PC-3 (cell line): ENCODE measurements around the gene TRIOBP. TPM values are rescaled to one million over a fixed set of nuclear protein-coding genes. Genes with fewer than 3 reads are reported as not detected.

Experiments
- ATAC-seq: fragments of 200-7000 bp; cut with Tn5 transposase; 2 replicates; pipeline ENCODE4 v1.9.1; 2020; ENCODE audit warnings: mild to moderate bottlenecking, moderate library complexity
- BruUV-seq: library from RNA; stranded (reverse); fragments of 400-500 nt; replicated peaks from 2 replicates; lab custom pipeline; 2021; lab: Mats Ljungman, UMichigan
- CTCF ChIA-PET: fragments of 300-600 bp; sonication (Branson Sonifier 250); formaldehyde crosslinking; loops from one replicate; lab custom pipeline; 2022; ENCODE audit warnings: antibody characterized with exemption; lab: Charles Lee
- POLR2A ChIA-PET: fragments of 300-600 bp; sonication (Branson Sonifier 250); formaldehyde crosslinking; loops from one replicate; lab custom pipeline; 2022; ENCODE audit warnings: antibody characterized with exemption; ENCODE audit not compliant: unreplicated experiment; lab: Charles Lee
- DNase-seq: peaks from one replicate; pipeline ENCODE4 v3.0.0-alpha.2; 2015
- H2AFZ ChIP-seq: fragments of 300-600 bp; sonication (generic); 2 replicates; pipeline ENCODE4 v1.6.0; 2016; ENCODE audit warnings: antibody characterized with exemption, low read length
- H3F3A ChIP-seq: fragments of 300-600 bp; sonication (generic); one replicate; pipeline ENCODE4 v1.6.0; 2017; ENCODE audit warnings: antibody characterized with exemption, low read length, control low read depth, mild to moderate bottlenecking; ENCODE audit not compliant: unreplicated experiment
- H3K27ac ChIP-seq: fragments of 300-600 bp; sonication (generic); 2 replicates; pipeline ENCODE4 v1.5.1; 2016; ENCODE audit warnings: mild to moderate bottlenecking, low read length
- H3K27me3 ChIP-seq: fragments of 300-600 bp; sonication (generic); 2 replicates; pipeline ENCODE4 v1.6.1; 2016; ENCODE audit warnings: low read length, mixed read lengths
- H3K36me3 ChIP-seq: fragments of 300-600 bp; sonication (generic); 2 replicates; pipeline ENCODE4 v1.6.1; 2016; ENCODE audit warnings: low read depth, mixed run types, low read length, mixed read lengths
- H3K4me1 ChIP-seq: fragments of 300-600 bp; sonication (generic); 2 replicates; pipeline ENCODE4 v1.5.1; 2016; ENCODE audit warnings: low read length; ENCODE audit not compliant: insufficient read depth
- H3K4me2 ChIP-seq: fragments of 300-600 bp; sonication (generic); 2 replicates; pipeline ENCODE4 v1.6.0; 2016; ENCODE audit warnings: low read length
- H3K4me3 ChIP-seq: fragments of 300-600 bp; sonication (generic); 2 replicates; pipeline ENCODE4 v1.5.1; 2016; ENCODE audit warnings: mild to moderate bottlenecking, low read length, mixed read lengths
- H3K79me2 ChIP-seq: fragments of 300-600 bp; sonication (generic); 2 replicates; pipeline ENCODE4 v1.6.1; 2017; ENCODE audit warnings: low read length, mixed read lengths
- H3K9ac ChIP-seq: fragments of 300-600 bp; sonication (generic); 2 replicates; pipeline ENCODE4 v1.6.0; 2016; ENCODE audit warnings: mild to moderate bottlenecking, low read length
- H3K9me2 ChIP-seq: fragments of 300-600 bp; sonication (generic); replicated peaks from 2 replicates; pipeline ENCODE4 v1.6.1; 2016; ENCODE audit warnings: mixed run types, low read length, mixed read lengths
- H3K9me3 ChIP-seq: fragments of 300-600 bp; sonication (generic); 2 replicates; pipeline ENCODE4 v1.6.1; 2016; ENCODE audit warnings: low read length, mixed read lengths
- H4K20me1 ChIP-seq: fragments of 300-600 bp; sonication (generic); 2 replicates; pipeline ENCODE4 v1.6.1; 2016; ENCODE audit warnings: low read length, mixed read lengths
- EZH2 ChIP-seq: fragments of 300-600 bp; sonication (generic); IDR thresholded peaks from one replicate; pipeline ENCODE4 v1.6.1; 2017; ENCODE audit warnings: antibody characterized with exemption, mild to moderate bottlenecking, low read length; ENCODE audit not compliant: unreplicated experiment
- EZH2phosphoT487 ChIP-seq: fragments of 300-600 bp; sonication (generic); IDR thresholded peaks from 2 replicates; pipeline ENCODE4 v1.6.1; 2018; ENCODE audit warnings: mild to moderate bottlenecking, antibody characterized with exemption, low read length, borderline replicate concordance
- intact Hi-C: fragments of 100-400 bp; cut with micrococcal nuclease; formaldehyde crosslinking; loops from 2 replicates; pipeline ENCODE4 v1.9.0; 2023
- total RNA-seq: library from RNA; depleted of rRNA; stranded (reverse); fragments of >200 nt; gene quantifications from 2 replicates; pipeline ENCODE4 v1.2.3, GENCODE V29; 2014
- TF ChIP-seq, protein P1 (sequence below): fragments of 300-600 bp; sonication (generic); conservative IDR thresholded peaks from 2 replicates; pipeline ENCODE4 v1.5.1; 2017; ENCODE audit warnings: antibody characterized with exemption, low read depth, mild to moderate bottlenecking, low read length

TRIOBP gene
- total RNA-seq, 1 experiment from 2014 or later, result 64.5 TPM

DNA sequence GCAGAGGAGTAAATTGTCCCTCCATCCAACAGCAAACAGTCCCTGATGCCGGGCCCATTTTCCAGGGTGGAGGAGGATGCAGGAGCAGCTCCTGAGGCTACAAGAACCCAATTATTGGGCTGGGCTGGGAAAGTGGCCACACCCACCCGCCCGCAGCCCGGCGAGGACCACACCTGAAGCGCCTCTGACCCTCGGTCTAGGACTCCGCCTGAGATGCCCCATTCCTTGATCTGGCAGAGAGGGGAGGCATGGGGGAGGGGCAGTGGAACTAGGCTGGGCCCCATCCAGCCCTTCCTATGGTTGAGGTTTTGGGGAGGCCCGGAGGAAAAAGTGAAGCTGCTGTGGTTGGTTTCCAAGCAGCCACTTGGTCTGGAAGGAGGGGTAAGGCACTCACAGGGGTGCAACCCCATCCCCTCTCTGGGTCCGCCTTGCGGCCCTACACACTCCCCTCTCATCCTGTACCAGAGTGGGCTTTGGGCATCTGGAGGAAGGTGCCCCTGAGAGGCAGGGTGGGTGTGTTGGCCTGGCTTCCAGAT is 23.9 kb upstream of the TRIOBP start:
- Histone ChIP-seq H3K9me2 (no peaks in the 10 kb centered on the region), H2AFZ (no peak overlapping the region), H3K27me3 (no peaks in the 10 kb centered on the region), H3K36me3 (peaks cover 2% of the 10 kb centered on the region; the same call in 1 of the 2 replicates), H3K9ac (no peak overlapping the region), H3K27ac (no peak overlapping the region), H4K20me1 (peaks cover 2% of the 10 kb centered on the region; the same call in 1 of the 2 replicates), H3K4me3 (no peak overlapping the region), H3K4me2 (no peak overlapping the region), H3F3A (peaks cover 2% of the 10 kb centered on the region), H3K9me3 (no peaks in the 10 kb centered on the region), H3K79me2 (peaks cover 22% of the 10 kb centered on the region), H3K4me1 (peaks cover 7% of the 10 kb centered on the region)
- intact Hi-C loops, result no loop called here
- CTCF ChIA-PET, result no interaction called here
- POLR2A ChIA-PET, result no interaction called here
- DNase-seq, result no peak
- no TSS peak for BruUV-seq
- no peak for ATAC-seq
- TF ChIP-seq EZH2phosphoT487, result no peak
- TF ChIP-seq EZH2, result no peak
- TF ChIP-seq, protein P1, sequence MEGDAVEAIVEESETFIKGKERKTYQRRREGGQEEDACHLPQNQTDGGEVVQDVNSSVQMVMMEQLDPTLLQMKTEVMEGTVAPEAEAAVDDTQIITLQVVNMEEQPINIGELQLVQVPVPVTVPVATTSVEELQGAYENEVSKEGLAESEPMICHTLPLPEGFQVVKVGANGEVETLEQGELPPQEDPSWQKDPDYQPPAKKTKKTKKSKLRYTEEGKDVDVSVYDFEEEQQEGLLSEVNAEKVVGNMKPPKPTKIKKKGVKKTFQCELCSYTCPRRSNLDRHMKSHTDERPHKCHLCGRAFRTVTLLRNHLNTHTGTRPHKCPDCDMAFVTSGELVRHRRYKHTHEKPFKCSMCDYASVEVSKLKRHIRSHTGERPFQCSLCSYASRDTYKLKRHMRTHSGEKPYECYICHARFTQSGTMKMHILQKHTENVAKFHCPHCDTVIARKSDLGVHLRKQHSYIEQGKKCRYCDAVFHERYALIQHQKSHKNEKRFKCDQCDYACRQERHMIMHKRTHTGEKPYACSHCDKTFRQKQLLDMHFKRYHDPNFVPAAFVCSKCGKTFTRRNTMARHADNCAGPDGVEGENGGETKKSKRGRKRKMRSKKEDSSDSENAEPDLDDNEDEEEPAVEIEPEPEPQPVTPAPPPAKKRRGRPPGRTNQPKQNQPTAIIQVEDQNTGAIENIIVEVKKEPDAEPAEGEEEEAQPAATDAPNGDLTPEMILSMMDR, result no peak

DNA sequence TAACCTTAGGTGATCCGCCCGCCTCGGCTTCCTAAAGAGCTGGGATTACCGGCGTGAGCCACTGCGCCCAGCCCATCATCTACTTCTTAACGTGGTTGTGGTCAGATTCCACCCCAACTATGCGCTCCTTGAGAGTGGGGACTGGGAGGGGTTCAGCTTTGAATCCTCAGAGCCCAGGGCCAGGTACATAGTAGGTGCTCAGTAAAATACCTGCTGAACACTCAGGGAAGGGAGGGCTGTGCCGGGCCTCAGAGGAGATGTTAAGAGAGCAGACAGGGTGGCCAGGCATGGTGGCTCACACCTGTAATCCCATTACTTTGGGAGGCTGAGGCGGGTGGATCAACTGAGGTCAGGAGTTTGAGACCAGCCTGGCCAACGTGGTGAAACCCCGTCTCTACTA is 22.6 kb upstream of the TRIOBP start:
- DNase-seq, result no peak
- Histone ChIP-seq H2AFZ (no peak overlapping the region), H3K4me2 (no peak overlapping the region), H3F3A (peaks cover 3% of the 10 kb centered on the region), H3K36me3 (peaks cover 5% of the 10 kb centered on the region; the same call in 1 of the 2 replicates), H3K79me2 (peaks cover 25% of the 10 kb centered on the region), H3K9ac (no peak overlapping the region), H3K9me2 (no peaks in the 10 kb centered on the region), H3K4me1 (peaks cover 11% of the 10 kb centered on the region), H3K27ac (peak overlapping the region; percentile 93; the same call in 1 of the 2 replicates), H3K27me3 (no peaks in the 10 kb centered on the region), H4K20me1 (peaks cover 6% of the 10 kb centered on the region; the same call in 1 of the 2 replicates), H3K4me3 (no peak overlapping the region), H3K9me3 (no peaks in the 10 kb centered on the region)
- POLR2A ChIA-PET, result no interaction called here
- TF ChIP-seq EZH2, result no peak
- BruUV-seq, result no TSS peak
- ATAC-seq, result no peak
- CTCF ChIA-PET, result interaction anchor here (1.0 kb wide), 1 partner anchor 13 kb away, joined by 3 read pairs; no protein-coding TSS in a partner anchor
- intact Hi-C loops, result loop anchor here (2.0 kb wide), 1 partner anchor 13 kb away; no protein-coding TSS in a partner anchor

DNA sequence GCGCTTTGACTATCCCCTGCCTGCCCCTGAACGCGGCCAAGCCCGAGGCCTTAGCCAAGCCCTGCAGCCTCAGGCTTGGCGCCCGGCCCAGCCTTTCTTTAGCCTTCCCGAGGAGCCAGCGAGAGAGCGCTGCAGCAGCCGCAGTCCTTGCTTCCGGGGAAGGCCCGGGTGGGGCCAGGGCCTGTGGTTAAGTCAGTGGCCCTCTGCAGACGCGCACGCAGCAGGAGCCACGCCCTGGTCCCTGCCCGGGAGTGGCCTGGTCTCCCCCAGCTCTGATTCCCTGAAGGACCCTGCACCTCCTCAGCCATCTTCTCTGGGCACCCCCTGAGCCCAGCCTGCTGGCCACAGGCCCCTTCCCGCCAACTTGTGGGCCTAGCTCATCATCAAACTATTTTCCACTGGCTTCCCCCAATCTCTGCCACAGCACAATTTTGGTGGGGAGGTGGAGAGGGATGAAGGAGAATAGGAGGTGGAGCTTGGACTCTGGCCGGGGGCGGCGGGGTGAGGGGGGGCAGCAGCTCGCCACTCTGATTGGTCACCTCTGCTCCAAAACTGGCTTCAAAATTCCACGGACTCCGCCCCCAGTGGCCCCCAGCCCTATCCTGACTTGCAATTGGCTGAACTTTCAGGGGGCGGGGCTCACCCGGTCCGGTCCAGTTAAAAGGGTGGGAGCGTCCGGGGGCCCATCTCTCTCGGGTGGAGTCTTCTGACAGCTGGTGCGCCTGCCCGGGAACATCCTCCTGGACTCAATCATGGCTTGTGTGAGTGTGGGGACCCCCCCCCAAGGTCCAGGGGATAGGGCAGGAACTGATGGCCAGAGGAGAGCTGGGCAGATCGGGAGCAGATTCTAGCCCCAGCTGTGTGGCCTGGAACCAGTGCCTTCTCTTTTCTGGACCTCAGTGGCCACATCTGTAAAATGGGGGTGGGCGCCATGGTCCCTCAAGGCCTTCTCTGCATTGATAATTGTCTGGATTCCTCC is 21.6 kb upstream of the TRIOBP start, which contains the start of gene LGALS1:
Gene LGALS1 (plus strand): TSS at position 686 of the 979 bp plus-strand sequence. CDS start 67 bp downstream, at position 753.
- Histone ChIP-seq H3K36me3 (peaks cover 5% of the 10 kb centered on the region; the same call in 1 of the 2 replicates), H3K4me2 (peak within 1 kb of the TSS; percentile 97), H3K79me2 (peaks cover 25% of the 10 kb centered on the region), H3K27ac (peak within 1 kb of the TSS; percentile 93), H3K9me2 (no peaks in the 10 kb centered on the region), H3K9me3 (no peaks in the 10 kb centered on the region), H3K27me3 (no peaks in the 10 kb centered on the region), H3K4me1 (peaks cover 11% of the 10 kb centered on the region), H4K20me1 (peaks cover 6% of the 10 kb centered on the region; the same call in 1 of the 2 replicates), H3F3A (peaks cover 3% of the 10 kb centered on the region), H2AFZ (peak within 1 kb of the TSS; percentile 61), H3K9ac (peak within 1 kb of the TSS; percentile 86), H3K4me3 (peak within 1 kb of the TSS; percentile 85)
- CTCF ChIA-PET, result interaction anchor here (0.8 to 1.0 kb wide), 2 partner anchors 14 kb away, joined by 3 to 4 read pairs; no protein-coding TSS in a partner anchor
- POLR2A ChIA-PET, result interaction anchor here (0.5 to 1.3 kb wide), 5 partner anchors 11 to 169 kb away, joined by 4 to 8 read pairs (median 6); partner anchors contain the start of genes ANKRD54, NOL12 and PDXP
- DNase-seq, result peak; percentile 95
- intact Hi-C loops, result loop anchor here (2.0 kb wide), 1 partner anchor 14 kb away; no protein-coding TSS in a partner anchor
- ATAC-seq, result peak; percentile 84
- BruUV-seq, result no TSS peak
- TF ChIP-seq EZH2phosphoT487 (no peak), EZH2 (no peak)
- TF ChIP-seq, protein P1, result no peak
